H9 (cell line): ENCODE measurements around the gene BRSK1. TPM values are rescaled to one million over a fixed set of nuclear protein-coding genes. Genes with fewer than 3 reads are reported as not detected.

Experiments used
- DNase-seq: peaks from one replicate; pipeline ENCODE4 v3.0.0-alpha.2; 2017
- H2AFZ ChIP-seq: one replicate; pipeline ENCODE4 v1.6.1; 2013; ENCODE audit warnings: mild to moderate bottlenecking, low read length, control low read depth, moderate library complexity
- H2AK5ac ChIP-seq: 2 replicates; pipeline ENCODE4 v1.6.1; 2013; ENCODE audit warnings: low read length, control low read depth, mixed read lengths; ENCODE audit not compliant: insufficient read length
- H2BK120ac ChIP-seq: one replicate; pipeline ENCODE4 v1.6.1; 2013; ENCODE audit warnings: low read depth, mild to moderate bottlenecking, low read length, control low read depth, inconsistent platforms; ENCODE audit not compliant: poor library complexity, severe bottlenecking
- H2BK12ac ChIP-seq: 2 replicates; pipeline ENCODE4 v1.6.1; 2013; ENCODE audit warnings: low read length, control low read depth, mixed read lengths, low read depth; ENCODE audit not compliant: insufficient read length
- H2BK15ac ChIP-seq: 2 replicates; pipeline ENCODE4 v1.6.1; 2013; ENCODE audit warnings: low read depth, low read length, control low read depth
- H2BK20ac ChIP-seq: one replicate; pipeline ENCODE4 v1.6.1; 2013; ENCODE audit warnings: low read depth, mild to moderate bottlenecking, low read length, control low read depth, inconsistent platforms; ENCODE audit not compliant: poor library complexity, severe bottlenecking
- H2BK5ac ChIP-seq: 2 replicates; pipeline ENCODE4 v1.6.1; 2013; ENCODE audit warnings: low read length, control low read depth, mixed read lengths; ENCODE audit not compliant: insufficient read length
- H3K14ac ChIP-seq: 2 replicates; pipeline ENCODE4 v1.6.1; 2013; ENCODE audit warnings: low read length, control low read depth; ENCODE audit not compliant: insufficient read depth
- H3K18ac ChIP-seq: 2 replicates; pipeline ENCODE4 v1.6.1; 2013; ENCODE audit warnings: low read depth, mild to moderate bottlenecking, mixed read lengths, low read length, control low read depth; ENCODE audit not compliant: insufficient read length
- H3K23ac ChIP-seq: 2 replicates; pipeline ENCODE4 v1.6.1; 2013; ENCODE audit warnings: low read length, control low read depth, mixed read lengths, low read depth; ENCODE audit not compliant: insufficient read length
- H3K23me2 ChIP-seq: 2 replicates; pipeline ENCODE4 v1.6.1; 2013; ENCODE audit warnings: low read depth, mild to moderate bottlenecking, mixed read lengths, low read length, control low read depth; ENCODE audit not compliant: insufficient read length, poor library complexity, severe bottlenecking
- H3K27ac ChIP-seq: 2 replicates; pipeline ENCODE4 v1.5.1; 2013; ENCODE audit warnings: low read length, control low read depth, mixed read lengths, low read depth; ENCODE audit not compliant: insufficient read length
- H3K27me3 ChIP-seq: 2 replicates; pipeline ENCODE4 v1.6.1; 2013; ENCODE audit warnings: low read length, control low read depth, inconsistent platforms; ENCODE audit not compliant: insufficient read depth
- H3K4ac ChIP-seq: 2 replicates; pipeline ENCODE4 v1.6.1; 2013; ENCODE audit warnings: low read depth, mild to moderate bottlenecking, control low read depth, inconsistent platforms, low read length, moderate library complexity
- H3K4me1 ChIP-seq: 2 replicates; pipeline ENCODE4 v1.6.1; 2013; ENCODE audit warnings: low read length, control low read depth, inconsistent platforms; ENCODE audit not compliant: insufficient read depth
- H3K4me2 ChIP-seq: 2 replicates; pipeline ENCODE4 v1.6.1; 2013; ENCODE audit warnings: low read length, control low read depth, mixed read lengths; ENCODE audit not compliant: insufficient read length, insufficient read depth
- H3K56ac ChIP-seq: 2 replicates; pipeline ENCODE4 v1.6.1; 2013; ENCODE audit warnings: low read depth, mild to moderate bottlenecking, mixed read lengths, low read length, control low read depth; ENCODE audit not compliant: insufficient read length
- H3K79me1 ChIP-seq: 2 replicates; pipeline ENCODE4 v1.6.1; 2013; ENCODE audit warnings: low read depth, mild to moderate bottlenecking, moderate library complexity, low read length, control low read depth, inconsistent platforms; ENCODE audit not compliant: insufficient read depth, poor library complexity, severe bottlenecking
- H3K79me2 ChIP-seq: 2 replicates; pipeline ENCODE4 v1.6.1; 2013; ENCODE audit warnings: low read length, control low read depth, inconsistent platforms; ENCODE audit not compliant: insufficient read depth
- H3K9ac ChIP-seq: 2 replicates; pipeline ENCODE4 v1.6.1; 2013; ENCODE audit warnings: low read length, control low read depth, mixed read lengths; ENCODE audit not compliant: insufficient read length; ENCODE audit errors: extremely low read depth
- H3K9me3 ChIP-seq: one replicate; pipeline ENCODE4 v1.6.1; 2013; ENCODE audit warnings: low read depth, low read length, inconsistent platforms; ENCODE audit not compliant: control insufficient read depth
- H3T11ph ChIP-seq: one replicate; pipeline ENCODE4 v1.6.1; 2013; ENCODE audit warnings: mild to moderate bottlenecking, low read length, control low read depth, inconsistent platforms
- H4K20me1 ChIP-seq: one replicate; pipeline ENCODE4 v1.6.1; 2013; ENCODE audit not compliant: control insufficient read depth, insufficient read length, insufficient read depth
- H4K5ac ChIP-seq: 2 replicates; pipeline ENCODE4 v1.6.1; 2013; ENCODE audit warnings: low read depth, mild to moderate bottlenecking, mixed read lengths, low read length, control low read depth; ENCODE audit not compliant: insufficient read length
- H4K8ac ChIP-seq: replicated peaks from 2 replicates; pipeline ENCODE4 v1.6.1; 2013; ENCODE audit warnings: low read length, control low read depth, mixed read lengths, low read depth; ENCODE audit not compliant: insufficient read length
- H4K91ac ChIP-seq: 2 replicates; pipeline ENCODE4 v1.6.1; 2013; ENCODE audit warnings: low read depth, mild to moderate bottlenecking, moderate library complexity, mixed read lengths, low read length, control low read depth; ENCODE audit not compliant: insufficient read length
- H3K27ac Mint-ChIP-seq, 3 experiments: 2 replicates in 2 of 3; 3 replicates in 1 of 3; pipeline ENCODE4 v1.8.0; 2020 to 2021; ENCODE audit warnings: mixed read lengths in 3 of 3, mild to moderate bottlenecking in 1 of 3, moderate library complexity in 1 of 3
- H3K27me3 Mint-ChIP-seq: 2 replicates; pipeline ENCODE4 v1.8.0; 2021; ENCODE audit warnings: low read depth, mild to moderate bottlenecking, moderate library complexity, mixed read lengths
- H3K36me3 Mint-ChIP-seq, 3 experiments: 2 replicates in 2 of 3; 3 replicates in 1 of 3; pipeline ENCODE4 v1.8.0; 2020 to 2021; ENCODE audit warnings: low read depth in 3 of 3, mixed read lengths in 3 of 3; ENCODE audit not compliant: insufficient read depth in 1 of 3
- H3K4me1 Mint-ChIP-seq, 2 experiments: 2 replicates each; pipeline ENCODE4 v1.8.0; 2020; ENCODE audit warnings: mixed read lengths in 2 of 2
- H3K4me3 Mint-ChIP-seq, 2 experiments: 2 replicates in 1 of 2; 3 replicates in 1 of 2; pipeline ENCODE4 v1.8.0; 2020 to 2021; ENCODE audit warnings: mild to moderate bottlenecking in 2 of 2, mixed read lengths in 2 of 2, moderate library complexity in 1 of 2
- H3K9me3 Mint-ChIP-seq, 2 experiments: 2 replicates in 1 of 2; 3 replicates in 1 of 2; pipeline ENCODE4 v1.8.0; 2020; ENCODE audit warnings: mild to moderate bottlenecking in 2 of 2, mixed read lengths in 2 of 2, moderate library complexity in 1 of 2
- WGBS: extraction: QIAGEN DNeasy Blood & Tissue Kit; methylation state at CpG from one replicate; pipeline ENCODE4 v1.1.7; 2013; ENCODE audit warnings: missing lambda C conversion rate, low lambda C conversion rate, mixed read lengths; ENCODE audit not compliant: insufficient read length; ENCODE audit errors: extremely low coverage; 5-methylcytosine and 5-hydroxymethylcytosine counted together
- total RNA-seq: library from RNA; stranded (reverse); gene quantifications from 2 replicates; pipeline ENCODE4 v1.2.1, GENCODE V29; 2021
- TF ChIP-seq, protein P1 (sequence below): fragments of 200-600 bp; sonication (generic); conservative IDR thresholded peaks from 3 replicates; pipeline ENCODE4 v1.8.0; 2021; ENCODE audit warnings: antibody characterized with exemption, mild to moderate bottlenecking

Gene BRSK1
- total RNA-seq, 1 experiment from 2014 or later = 43.5 TPM

DNA sequence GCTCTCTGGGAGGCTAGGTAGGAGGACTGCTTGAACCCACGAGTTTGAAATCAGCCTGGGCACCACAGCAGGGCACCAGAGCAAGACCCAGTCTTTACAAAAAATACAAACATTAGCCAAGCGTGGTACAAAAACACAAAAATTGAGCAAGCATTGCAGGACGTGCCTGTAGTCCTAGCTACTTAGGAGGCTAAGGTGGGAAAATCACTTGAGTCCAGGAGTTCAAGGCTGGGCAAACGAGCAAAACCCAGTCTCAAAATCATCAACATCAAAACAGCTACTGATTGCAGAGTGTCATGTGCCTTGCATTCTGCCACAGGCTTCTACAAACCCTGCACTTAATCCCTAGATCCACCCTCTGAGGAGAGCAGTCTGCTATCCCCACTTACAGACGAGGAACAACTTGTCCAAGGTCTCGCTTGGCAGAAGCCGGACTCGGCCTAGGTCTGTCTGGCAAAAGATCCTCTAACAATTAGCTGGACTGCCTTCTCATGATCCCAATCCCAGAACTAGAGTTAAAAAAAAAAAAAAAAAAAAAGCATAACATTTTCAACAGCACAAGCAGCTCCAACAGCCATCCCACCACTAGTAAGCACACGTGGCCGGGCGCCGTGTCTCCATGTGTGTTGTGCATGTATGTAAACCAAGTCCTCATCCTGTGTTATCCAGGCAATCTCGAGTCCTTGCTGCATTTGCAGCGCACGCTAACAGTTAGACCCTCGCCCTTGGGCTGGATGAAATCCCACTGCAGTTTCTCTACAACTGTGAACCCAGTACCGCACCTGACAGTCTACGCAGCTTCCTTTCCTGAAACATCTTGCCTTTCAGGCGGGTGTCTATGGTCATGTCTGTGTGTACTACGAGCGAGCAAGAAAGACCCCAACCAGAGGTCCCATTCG is 27.0 kb upstream of the BRSK1 start:
- DNase-seq = no peak
- Histone ChIP-seq H3K79me1 (peaks cover 18% of the 10 kb centered on the region), H3K23ac (no peak overlapping the region), H3K9me3 (no peaks in the 10 kb centered on the region), H3K4me1 (peaks cover 12% of the 10 kb centered on the region; the same call in 1 of the 2 replicates), H3K4me2 (peak overlapping the region; percentile 80), H3K18ac (no peak overlapping the region), H3K56ac (no peak overlapping the region), H4K91ac (no peak overlapping the region), H4K5ac (no peak overlapping the region), H3K27me3 (no peaks in the 10 kb centered on the region), H2BK12ac (no peak overlapping the region), H2AFZ (no peak overlapping the region), H3K79me2 (peaks cover 46% of the 10 kb centered on the region; the same call in 1 of the 2 replicates), H2BK15ac (no peak overlapping the region), H2AK5ac (no peak overlapping the region), H3K9ac (peak overlapping the region; percentile 42), H4K8ac (no peak overlapping the region), H2BK120ac (no peak overlapping the region), H4K20me1 (peaks cover 3% of the 10 kb centered on the region), H3K23me2 (peaks cover 9% of the 10 kb centered on the region), H3K27ac (no peak overlapping the region), H2BK20ac (no peak overlapping the region), H3T11ph (no peak overlapping the region), H3K14ac (no peak overlapping the region), H2BK5ac (no peak overlapping the region), H3K4ac (no peak overlapping the region)
- WGBS = no CpG with 5 or more reads among the region's 22 CpGs
- Mint-ChIP-seq H3K9me3 (no peaks in the 10 kb centered on the region), H3K4me1 (peaks cover 45 to 53% of the 10 kb centered on the region in 2 experiments), H3K27me3 (no peaks in the 10 kb centered on the region; the same call in 1 of the 2 replicates), H3K36me3 (peaks cover 2 to 10% (median 5%) of the 10 kb centered on the region in 3 experiments; a peak in 6 of 7 replicates), H3K4me3 (peak overlapping the region; percentile 97 to 99), H3K27ac (no peak overlapping the region; a peak in 1 of 7 replicates)
- TF ChIP-seq, protein P1, sequence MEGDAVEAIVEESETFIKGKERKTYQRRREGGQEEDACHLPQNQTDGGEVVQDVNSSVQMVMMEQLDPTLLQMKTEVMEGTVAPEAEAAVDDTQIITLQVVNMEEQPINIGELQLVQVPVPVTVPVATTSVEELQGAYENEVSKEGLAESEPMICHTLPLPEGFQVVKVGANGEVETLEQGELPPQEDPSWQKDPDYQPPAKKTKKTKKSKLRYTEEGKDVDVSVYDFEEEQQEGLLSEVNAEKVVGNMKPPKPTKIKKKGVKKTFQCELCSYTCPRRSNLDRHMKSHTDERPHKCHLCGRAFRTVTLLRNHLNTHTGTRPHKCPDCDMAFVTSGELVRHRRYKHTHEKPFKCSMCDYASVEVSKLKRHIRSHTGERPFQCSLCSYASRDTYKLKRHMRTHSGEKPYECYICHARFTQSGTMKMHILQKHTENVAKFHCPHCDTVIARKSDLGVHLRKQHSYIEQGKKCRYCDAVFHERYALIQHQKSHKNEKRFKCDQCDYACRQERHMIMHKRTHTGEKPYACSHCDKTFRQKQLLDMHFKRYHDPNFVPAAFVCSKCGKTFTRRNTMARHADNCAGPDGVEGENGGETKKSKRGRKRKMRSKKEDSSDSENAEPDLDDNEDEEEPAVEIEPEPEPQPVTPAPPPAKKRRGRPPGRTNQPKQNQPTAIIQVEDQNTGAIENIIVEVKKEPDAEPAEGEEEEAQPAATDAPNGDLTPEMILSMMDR = no peak
